ENCODE measurements around the gene NOVA2. TPM values are rescaled to one million over a fixed set of nuclear protein-coding genes. Genes with fewer than 3 reads are reported as not detected.

NOVA2 gene
- polyA plus RNA-seq, 1 donor from 2014 or later = 9.3 TPM

GRCh38 chr19:45939792-45940514, 33.7 kb downstream of the NOVA2 start:
- H3K9ac ChIP-seq (ENCODE audit: low read length) = no peak overlapping the region
- no peaks in the 10 kb centered on the region for H3K9me3 ChIP-seq (ENCODE audit: low read length)
- H3K27me3 ChIP-seq (ENCODE audit: insufficient read depth, low read depth, low read length) = no peaks in the 10 kb centered on the region
- H3K79me2 ChIP-seq (replicated peaks; ENCODE audit: insufficient read depth, low read length) = peaks cover 10% of the 10 kb centered on the region
- no peaks in the 10 kb centered on the region for H3K9me2 ChIP-seq (ENCODE audit: insufficient read depth, low read length)
- no peak overlapping the region for H3K4me2 ChIP-seq (ENCODE audit: low read length)
- no peak overlapping the region for H2AFZ ChIP-seq (ENCODE audit: low read depth, low read length)
- TF ChIP-seq RAD21 (conservative IDR thresholded peaks at IDR 0.05) = no peak
- no peak for TF ChIP-seq MXI1 (conservative IDR thresholded peaks at IDR 0.05; ENCODE audit: poor library complexity, severe bottlenecking)
- no peak for TF ChIP-seq EZH2 (IDR thresholded peaks at IDR 0.05; ENCODE audit: borderline replicate concordance, insufficient read depth, low read length, poor library complexity, severe bottlenecking)
- no peak for TF ChIP-seq EP300 (conservative IDR thresholded peaks at IDR 0.05; ENCODE audit: poor library complexity, severe bottlenecking)
- TF ChIP-seq TAF1 (IDR thresholded peaks at IDR 0.05; ENCODE audit: low read depth) = no peak
- no peak for TF ChIP-seq CTCF (IDR thresholded peaks at IDR 0.05; ENCODE audit: poor library complexity, severe bottlenecking)
- TF ChIP-seq, protein P1, sequence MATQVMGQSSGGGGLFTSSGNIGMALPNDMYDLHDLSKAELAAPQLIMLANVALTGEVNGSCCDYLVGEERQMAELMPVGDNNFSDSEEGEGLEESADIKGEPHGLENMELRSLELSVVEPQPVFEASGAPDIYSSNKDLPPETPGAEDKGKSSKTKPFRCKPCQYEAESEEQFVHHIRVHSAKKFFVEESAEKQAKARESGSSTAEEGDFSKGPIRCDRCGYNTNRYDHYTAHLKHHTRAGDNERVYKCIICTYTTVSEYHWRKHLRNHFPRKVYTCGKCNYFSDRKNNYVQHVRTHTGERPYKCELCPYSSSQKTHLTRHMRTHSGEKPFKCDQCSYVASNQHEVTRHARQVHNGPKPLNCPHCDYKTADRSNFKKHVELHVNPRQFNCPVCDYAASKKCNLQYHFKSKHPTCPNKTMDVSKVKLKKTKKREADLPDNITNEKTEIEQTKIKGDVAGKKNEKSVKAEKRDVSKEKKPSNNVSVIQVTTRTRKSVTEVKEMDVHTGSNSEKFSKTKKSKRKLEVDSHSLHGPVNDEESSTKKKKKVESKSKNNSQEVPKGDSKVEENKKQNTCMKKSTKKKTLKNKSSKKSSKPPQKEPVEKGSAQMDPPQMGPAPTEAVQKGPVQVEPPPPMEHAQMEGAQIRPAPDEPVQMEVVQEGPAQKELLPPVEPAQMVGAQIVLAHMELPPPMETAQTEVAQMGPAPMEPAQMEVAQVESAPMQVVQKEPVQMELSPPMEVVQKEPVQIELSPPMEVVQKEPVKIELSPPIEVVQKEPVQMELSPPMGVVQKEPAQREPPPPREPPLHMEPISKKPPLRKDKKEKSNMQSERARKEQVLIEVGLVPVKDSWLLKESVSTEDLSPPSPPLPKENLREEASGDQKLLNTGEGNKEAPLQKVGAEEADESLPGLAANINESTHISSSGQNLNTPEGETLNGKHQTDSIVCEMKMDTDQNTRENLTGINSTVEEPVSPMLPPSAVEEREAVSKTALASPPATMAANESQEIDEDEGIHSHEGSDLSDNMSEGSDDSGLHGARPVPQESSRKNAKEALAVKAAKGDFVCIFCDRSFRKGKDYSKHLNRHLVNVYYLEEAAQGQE (IDR thresholded peaks at IDR 0.05; ENCODE audit: borderline replicate concordance) = no peak
- TF ChIP-seq SMC3 (conservative IDR thresholded peaks at IDR 0.05; ENCODE audit: poor library complexity) = no peak
- no peak for TF ChIP-seq POLR2AphosphoS5 (IDR thresholded peaks at IDR 0.05)
- H3F3A ChIP-seq (ENCODE audit: insufficient read depth, low read length, poor library complexity, severe bottlenecking) = no peaks in the 10 kb centered on the region
- H4K20me1 ChIP-seq (ENCODE audit: insufficient read depth) = peaks cover 10% of the 10 kb centered on the region
- H3K27ac ChIP-seq (ENCODE audit: low read length) = no peak overlapping the region
- peaks cover 33% of the 10 kb centered on the region for H3K36me3 ChIP-seq (ENCODE audit: insufficient read depth, low read length)
- H3K4me3 ChIP-seq (ENCODE audit: low read length) = no peak overlapping the region

- Histone ChIP-seq H3F3A (ENCODE audit: insufficient read depth, low read length, poor library complexity, severe bottlenecking) (no peaks in the 10 kb centered on the region), H3K9me2 (ENCODE audit: insufficient read depth, low read length) (no peaks in the 10 kb centered on the region), H3K79me2 (replicated peaks; ENCODE audit: insufficient read depth, low read length) (peaks cover 10% of the 10 kb centered on the region), H3K4me3 (ENCODE audit: low read length) (no peak overlapping the region), H3K27me3 (ENCODE audit: insufficient read depth, low read depth, low read length) (no peaks in the 10 kb centered on the region), H4K20me1 (ENCODE audit: insufficient read depth) (peaks cover 10% of the 10 kb centered on the region), H3K36me3 (ENCODE audit: insufficient read depth, low read length) (peaks cover 26% of the 10 kb centered on the region), H3K27ac (ENCODE audit: low read length) (no peak overlapping the region), H2AFZ (ENCODE audit: low read depth, low read length) (no peak overlapping the region), H3K9me3 (ENCODE audit: low read length) (no peaks in the 10 kb centered on the region), H3K4me2 (ENCODE audit: low read length) (no peak overlapping the region), H3K9ac (ENCODE audit: low read length) (no peak overlapping the region)
- no peak for TF ChIP-seq CTCF (IDR thresholded peaks at IDR 0.05; ENCODE audit: poor library complexity, severe bottlenecking)
- TF ChIP-seq, protein P1 (IDR thresholded peaks at IDR 0.05; ENCODE audit: borderline replicate concordance) = no peak
- no peak for TF ChIP-seq TAF1 (IDR thresholded peaks at IDR 0.05; ENCODE audit: low read depth)
- TF ChIP-seq RAD21 (conservative IDR thresholded peaks at IDR 0.05) = no peak
- TF ChIP-seq MXI1 (conservative IDR thresholded peaks at IDR 0.05; ENCODE audit: poor library complexity, severe bottlenecking) = no peak
- no peak for TF ChIP-seq SMC3 (conservative IDR thresholded peaks at IDR 0.05; ENCODE audit: poor library complexity)
These were observed 34.8 kb downstream of the NOVA2 start for GRCh38 chr19:45938733-45939319.

All from neural cell (in vitro differentiated cells).